GM12865 (cell line): ENCODE results near the gene GRK3.
"Not testable (repeated sequence)": the region's sequence is repeated elsewhere in the genome, so short reads cannot be mapped to it uniquely, and the experiment has no call there.

Source experiments
- DNase-seq: peaks from one replicate; pipeline ENCODE4 v3.0.0; 2010; ENCODE audit warnings: low read depth
- H3K4me3 ChIP-seq: 2 replicates; pipeline ENCODE4 v1.5.1; 2011; ENCODE audit warnings: mild to moderate bottlenecking, low read depth, low read length, control low read depth
- TF ChIP-seq, protein P1 (sequence below): IDR thresholded peaks from 2 replicates; pipeline ENCODE4 v1.5.1; 2011; ENCODE audit warnings: low read length, control low read depth, low read depth, inconsistent platforms; ENCODE audit not compliant: insufficient read depth; ENCODE audit errors: missing control alignments

The GRK3 gene

DNA sequence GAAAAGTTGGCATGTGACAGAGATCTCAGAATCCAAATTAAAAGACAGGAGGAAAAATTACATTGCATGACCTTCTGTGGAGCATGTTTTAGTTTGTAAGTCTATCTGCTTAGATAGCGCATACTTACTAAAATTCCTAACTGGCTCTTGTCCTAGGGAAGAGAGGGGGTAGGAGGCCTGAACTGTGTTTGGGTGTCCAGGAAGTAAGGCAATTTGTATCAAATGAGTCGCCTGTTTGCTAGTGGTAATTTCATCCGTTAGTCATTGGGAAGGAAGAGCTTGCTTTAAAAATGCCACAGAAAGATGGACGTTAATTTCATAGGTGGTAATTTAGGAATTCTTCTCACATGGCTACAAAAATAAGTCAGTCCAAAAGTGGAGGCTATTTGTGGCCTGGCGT lies 18.5 kb downstream of the GRK3 start:
- DNase-seq = no peak
- H3K4me3 ChIP-seq = no peak overlapping the region
- TF ChIP-seq, protein P1, sequence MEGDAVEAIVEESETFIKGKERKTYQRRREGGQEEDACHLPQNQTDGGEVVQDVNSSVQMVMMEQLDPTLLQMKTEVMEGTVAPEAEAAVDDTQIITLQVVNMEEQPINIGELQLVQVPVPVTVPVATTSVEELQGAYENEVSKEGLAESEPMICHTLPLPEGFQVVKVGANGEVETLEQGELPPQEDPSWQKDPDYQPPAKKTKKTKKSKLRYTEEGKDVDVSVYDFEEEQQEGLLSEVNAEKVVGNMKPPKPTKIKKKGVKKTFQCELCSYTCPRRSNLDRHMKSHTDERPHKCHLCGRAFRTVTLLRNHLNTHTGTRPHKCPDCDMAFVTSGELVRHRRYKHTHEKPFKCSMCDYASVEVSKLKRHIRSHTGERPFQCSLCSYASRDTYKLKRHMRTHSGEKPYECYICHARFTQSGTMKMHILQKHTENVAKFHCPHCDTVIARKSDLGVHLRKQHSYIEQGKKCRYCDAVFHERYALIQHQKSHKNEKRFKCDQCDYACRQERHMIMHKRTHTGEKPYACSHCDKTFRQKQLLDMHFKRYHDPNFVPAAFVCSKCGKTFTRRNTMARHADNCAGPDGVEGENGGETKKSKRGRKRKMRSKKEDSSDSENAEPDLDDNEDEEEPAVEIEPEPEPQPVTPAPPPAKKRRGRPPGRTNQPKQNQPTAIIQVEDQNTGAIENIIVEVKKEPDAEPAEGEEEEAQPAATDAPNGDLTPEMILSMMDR = no peak

DNA sequence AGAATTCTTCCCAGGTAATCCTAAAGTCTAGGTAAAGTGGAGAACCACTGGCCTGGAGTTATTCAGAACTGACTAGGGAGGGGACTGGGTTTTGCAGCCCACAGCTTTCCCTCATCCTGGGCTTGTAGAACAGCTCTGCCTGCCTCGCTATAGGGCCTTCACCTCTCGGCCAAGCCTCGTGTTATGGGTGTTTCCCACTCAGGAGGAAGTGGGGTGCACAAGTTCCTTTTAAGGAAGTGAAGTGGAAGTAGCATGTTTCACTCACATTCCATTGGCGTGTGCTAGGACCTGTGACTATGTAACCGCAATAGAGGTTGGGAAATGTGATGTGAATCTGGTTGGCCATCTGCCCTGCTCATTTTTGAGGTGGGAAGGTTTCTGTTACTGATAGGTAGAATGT lies 20.5 kb downstream of the GRK3 start:
- DNase-seq, H3K4me3 ChIP-seq: not testable (repeated sequence)

DNA sequence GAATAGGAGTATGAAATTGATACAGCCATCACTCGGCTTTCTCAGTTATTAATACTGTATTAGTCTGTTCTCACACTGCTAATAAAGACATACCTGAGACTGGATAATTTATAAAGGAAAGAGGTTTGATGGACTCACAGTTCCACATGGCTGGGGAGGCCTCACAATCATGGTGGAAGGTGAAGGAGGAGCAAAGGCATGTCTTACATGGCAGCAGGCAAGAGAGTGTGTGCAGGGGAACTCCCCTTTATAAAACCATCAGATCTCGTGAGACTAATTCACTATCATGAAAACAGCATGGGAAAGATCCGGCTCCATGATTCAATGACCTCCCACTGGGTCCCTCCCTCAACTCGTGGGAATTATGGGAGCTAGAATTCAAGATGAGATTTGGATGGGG lies 25.2 kb downstream of the GRK3 start:
- DNase-seq = not testable (repeated sequence)

DNA sequence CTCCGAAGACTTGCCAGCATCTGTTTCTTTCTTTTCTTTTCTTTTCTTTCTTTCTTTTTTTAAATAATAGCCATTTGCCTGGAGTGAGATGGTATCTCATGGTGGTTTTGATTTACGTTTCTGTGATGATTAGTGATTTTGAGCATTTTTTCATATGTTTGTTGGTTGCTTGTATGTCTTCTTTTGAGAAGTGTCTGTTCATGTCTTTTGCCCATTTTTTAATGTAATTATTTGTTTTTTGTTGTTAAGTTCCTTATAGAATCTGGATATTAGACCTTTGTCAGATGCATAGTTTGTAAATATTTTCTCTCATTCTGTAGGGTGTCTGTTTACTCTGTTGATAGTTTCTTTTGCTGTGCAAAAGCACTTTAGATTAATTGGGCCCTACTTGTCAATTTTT lies 28.8 kb downstream of the GRK3 start:
- DNase-seq, H3K4me3 ChIP-seq: not testable (repeated sequence)

More for the DNA sequence above, 25.2 kb downstream of the GRK3 start:
- H3K4me3 ChIP-seq = not testable (repeated sequence)

DNA sequence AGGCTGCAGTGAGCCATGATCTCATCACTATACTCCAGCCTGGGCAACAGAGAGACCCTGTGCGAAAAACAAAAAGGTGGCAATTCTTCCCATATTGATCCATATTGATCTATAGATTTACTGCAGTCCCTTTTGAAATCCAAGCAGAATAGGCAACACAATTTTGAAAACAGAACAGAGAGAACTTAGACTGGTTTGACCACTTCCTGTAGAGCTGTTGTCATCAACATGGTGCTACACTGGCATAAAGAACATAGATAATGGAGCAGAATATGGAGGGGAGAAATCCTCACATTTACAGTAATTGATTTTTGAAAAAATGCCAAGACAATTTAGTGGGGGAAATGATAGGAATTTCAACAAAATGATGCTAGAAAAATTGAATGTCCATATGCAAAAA lies 34.1 kb downstream of the GRK3 start:
- H3K4me3 ChIP-seq = no peak overlapping the region
- DNase-seq = peak; percentile 28
- TF ChIP-seq, protein P1 = no peak

DNA sequence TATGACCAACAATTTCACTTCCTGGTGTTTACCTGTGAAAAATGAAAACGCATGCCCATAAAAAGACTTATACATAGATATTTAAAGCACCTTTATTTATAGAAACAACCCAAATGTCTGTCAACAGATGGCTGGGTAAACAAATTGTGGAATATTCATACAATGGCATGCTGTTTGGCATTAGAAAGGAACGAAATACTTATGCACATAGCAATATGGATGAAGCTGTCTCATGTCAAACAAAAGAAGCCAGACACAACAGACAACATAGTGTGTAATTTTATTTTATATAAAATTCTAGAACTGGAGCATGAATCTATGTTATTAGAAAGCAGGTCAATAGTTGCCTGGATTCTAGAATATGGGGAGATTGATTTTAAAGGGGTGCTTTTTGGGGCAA lies 38.0 kb downstream of the GRK3 start:
- TF ChIP-seq, protein P1 = no peak
- no peak for DNase-seq
- no peak overlapping the region for H3K4me3 ChIP-seq

DNA sequence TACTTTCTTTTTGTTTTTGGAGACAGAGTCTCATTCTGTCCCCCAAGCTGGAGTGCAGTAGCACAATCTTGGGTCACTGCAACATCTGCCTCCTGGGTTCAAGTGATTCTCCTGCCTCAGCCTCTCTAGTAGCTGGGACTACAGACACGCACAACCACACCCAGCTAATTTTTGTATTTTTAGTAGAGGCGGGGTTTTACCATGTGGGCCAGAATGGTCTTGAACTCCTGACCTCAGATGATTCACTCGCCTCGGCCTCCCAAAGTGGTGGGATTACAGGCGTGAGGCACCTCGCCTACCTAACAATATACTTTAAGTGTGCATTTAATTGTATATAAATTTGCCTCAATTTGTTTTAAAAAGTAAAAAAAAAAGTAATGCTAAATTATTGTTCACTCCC lies 38.4 kb downstream of the GRK3 start:
- TF ChIP-seq, protein P1 = no peak
- no peak for DNase-seq
- no peak overlapping the region for H3K4me3 ChIP-seq

DNA sequence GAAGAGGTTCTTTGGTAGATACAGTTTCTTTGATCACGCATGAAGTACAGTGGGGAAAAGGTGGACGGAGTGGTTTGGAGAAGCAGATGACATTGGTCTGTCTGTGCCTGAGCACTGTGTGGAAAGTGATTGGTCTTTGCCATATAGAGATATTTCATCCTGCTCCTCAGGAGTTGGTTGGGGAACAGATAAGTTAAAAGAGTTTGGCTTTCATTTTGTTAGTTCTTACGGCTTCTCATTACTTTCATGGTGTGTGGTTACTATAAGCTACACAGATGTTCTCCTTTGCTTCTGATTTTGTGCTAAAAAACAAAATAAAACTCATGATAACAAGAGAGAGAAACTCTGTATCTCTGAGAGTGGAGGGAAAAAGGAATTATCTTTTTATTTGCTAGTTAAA lies 40.7 kb downstream of the GRK3 start:
- DNase-seq, H3K4me3 ChIP-seq: not testable (repeated sequence)

DNA sequence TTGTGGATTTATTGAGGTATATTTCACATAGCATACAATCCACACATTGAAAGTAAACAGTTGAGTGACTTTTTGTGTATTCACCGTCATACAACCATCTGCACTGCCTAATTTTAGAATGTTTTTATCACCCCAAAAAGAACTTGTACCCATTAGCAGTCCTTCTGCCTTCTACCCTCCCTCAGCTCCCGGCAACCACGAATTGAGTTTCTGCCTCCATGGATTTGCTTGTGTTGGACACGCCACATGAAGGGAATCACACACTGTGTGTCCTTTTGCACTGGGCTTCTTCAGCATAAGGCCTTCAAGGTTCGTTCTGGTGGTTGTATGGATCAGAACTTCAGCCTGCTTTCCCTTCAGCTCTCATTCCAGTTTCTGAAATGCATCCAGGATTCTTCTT lies 41.1 kb downstream of the GRK3 start:
- not testable (repeated sequence) for H3K4me3 ChIP-seq, DNase-seq

DNA sequence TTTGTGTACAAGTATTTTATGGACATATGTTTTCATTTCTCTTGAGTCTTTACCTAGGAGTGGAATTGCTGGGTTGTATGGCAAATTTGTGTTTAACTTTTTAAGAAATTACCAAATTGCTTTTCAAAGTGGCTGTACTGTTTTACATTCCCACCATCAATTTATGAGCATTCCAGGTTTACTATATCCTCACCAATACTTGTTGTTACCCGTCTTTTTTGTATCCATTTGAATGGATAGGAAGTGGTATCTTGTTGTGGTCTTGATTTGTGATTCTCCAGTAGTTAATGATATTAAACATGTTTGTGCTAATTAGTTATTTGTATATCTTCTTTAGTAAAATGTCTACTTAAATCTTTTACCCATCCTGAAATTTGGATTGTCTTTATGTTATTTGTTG lies 46.8 kb downstream of the GRK3 start:
- DNase-seq, H3K4me3 ChIP-seq: not testable (repeated sequence)

DNA sequence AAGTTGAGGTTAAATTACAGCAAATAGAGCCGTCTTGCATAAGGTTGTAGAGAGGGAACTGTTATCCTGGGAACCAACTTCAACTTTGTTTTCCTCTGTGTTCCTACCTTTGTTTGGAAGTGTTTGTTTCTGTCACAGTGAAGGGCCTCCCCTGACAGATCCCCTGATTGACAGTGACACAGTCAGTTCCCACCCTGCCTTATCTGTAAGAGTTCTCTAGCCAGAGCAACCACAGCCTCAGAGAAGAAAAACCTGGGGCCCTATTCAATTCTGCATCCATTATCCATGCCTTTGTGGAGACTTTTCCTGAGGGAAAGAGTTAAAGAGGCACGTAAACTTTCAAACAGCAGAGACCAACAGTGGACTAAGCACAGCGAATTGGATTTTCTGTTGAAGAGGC lies 48.7 kb downstream of the GRK3 start:
- DNase-seq = not testable (repeated sequence)

DNA sequence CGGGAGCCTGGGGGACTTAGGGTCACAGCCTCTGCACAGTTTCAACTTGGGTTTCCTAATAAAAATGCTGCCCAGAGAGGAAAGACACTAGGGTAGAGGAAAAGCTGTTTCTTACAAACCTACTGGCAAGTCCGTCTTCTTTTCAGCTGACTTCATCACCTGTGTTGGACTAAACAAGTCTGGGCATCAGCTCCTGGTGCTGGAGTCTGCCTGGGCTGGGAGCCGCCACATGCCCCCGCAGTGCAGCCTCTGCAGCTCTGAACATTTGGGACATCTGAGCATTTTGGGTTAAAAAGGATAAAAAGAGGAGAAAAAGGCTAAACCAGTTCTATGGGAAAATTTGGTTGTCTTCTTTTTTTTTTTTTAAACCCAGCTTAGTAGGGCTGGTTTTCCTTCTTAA lies 49.1 kb downstream of the GRK3 start:
- not testable (repeated sequence) for DNase-seq, H3K4me3 ChIP-seq

More for the DNA sequence above, 48.7 kb downstream of the GRK3 start:
- H3K4me3 ChIP-seq = not testable (repeated sequence)

DNA sequence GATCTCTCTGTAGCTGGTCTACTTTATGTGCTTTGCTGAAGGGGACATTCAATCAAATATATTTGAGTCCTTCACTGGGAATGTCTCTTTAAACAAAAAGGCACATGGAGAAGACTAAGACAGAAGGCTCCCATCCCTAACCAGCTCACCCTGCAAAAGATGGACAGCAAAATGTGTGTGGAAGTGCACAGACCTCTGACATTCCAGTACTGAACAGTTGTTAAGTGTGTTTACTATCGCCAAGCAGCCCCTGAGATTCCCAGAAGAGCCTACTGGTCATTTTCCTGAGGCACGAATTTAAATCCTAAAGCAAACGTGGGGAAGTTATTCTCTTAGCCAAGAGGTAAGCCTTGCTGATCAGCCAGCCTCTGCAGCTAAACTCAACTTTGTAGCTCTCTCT lies 50.3 kb downstream of the GRK3 start:
- not testable (repeated sequence) for DNase-seq

More for the DNA sequence above, 50.3 kb downstream of the GRK3 start:
- not testable (repeated sequence) for H3K4me3 ChIP-seq
